A549 treated with AZD2906 at 1 μM for 4 hours (cell line): ENCODE measurements around the gene FUT3. TPM values are rescaled to one million over a fixed set of nuclear protein-coding genes. Genes with fewer than 3 reads are reported as not detected.

ENCODE experiments used
- total RNA-seq: library from RNA; stranded (reverse); fragments of 200-300 nt; extraction: Qiagen RNA extraction; gene quantifications from 5 replicates; pipeline ENCODE4 v1.2.3, GENCODE V29; 2022

Gene FUT3
- 0.08 to 0.12 TPM (median 0.11 TPM) in 3 of 5 replicates, not detected in the others for total RNA-seq

DNA sequence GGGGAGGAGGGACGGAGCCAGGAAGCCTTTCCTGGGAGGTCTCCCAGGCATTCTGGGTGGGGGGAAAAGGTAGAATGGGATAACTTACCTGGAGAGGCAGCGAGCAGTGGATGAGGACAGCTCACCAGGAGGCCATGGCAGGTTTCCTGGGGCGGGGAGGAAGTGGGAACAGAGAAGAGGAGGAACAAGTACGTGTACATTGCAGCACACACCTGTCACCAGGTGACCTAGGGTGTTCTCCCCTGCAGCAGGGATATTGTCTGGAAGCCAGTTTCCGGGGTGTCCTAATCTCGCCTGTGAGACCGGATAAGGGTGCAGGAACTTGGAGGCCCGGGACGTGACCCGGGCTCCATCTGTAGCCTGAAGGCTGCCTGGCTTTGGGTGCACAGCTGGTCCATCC is at the start of gene FUT3:
Gene FUT3 (minus strand): TSS at position 148 of the 400 bp plus-strand sequence.

DNA sequence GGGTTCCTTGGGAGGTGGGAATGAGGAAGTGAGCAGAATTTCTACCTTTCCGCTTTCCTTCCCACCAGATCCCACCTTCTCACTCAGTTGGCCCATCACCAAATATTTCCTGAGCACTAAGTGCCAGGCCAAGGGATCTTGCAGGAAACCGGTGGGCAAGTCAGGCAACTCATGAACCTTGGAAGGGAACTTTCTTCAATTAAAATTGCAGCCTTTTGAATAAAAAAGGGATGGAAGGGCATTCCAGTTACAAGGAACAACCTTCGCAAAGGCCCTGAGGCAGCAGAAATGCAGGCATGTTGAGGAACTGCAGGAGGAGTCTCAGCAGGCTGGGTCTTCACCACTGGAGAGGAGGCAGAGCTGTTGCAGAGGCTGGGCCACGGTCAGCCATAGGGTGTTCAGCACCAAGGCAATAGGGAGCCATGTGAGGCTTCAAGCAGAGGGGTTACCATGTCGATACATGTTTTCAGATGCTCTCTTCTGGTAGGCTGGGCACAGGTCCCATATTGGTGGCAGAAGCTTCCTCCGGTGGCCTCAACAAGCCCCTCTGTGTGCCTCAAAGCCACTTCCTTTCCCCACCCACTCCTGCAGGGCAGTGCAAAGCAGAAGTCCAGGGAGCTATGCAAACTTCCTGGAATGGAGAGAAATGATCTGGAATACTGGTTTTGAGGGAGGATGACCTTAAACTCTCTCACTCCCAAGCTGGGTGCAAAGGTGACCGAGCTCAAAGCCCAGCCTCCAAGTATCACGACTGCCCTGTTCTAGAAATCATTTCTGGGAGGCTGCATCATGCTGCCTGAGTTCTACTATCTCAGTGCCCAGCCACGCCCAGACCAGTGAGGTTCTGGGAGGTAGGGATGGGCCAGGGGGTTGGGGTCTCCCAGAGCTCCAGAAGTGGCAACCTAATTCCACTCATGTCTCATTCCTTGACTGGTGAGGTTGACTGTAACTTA is 11.9 kb downstream of the FUT3 start, which contains the start of gene FUT6:
Gene FUT6 (minus strand): TSS at position 638 of the 953 bp plus-strand sequence. CDS start 7,135 bp downstream, outside the sequence.

DNA sequence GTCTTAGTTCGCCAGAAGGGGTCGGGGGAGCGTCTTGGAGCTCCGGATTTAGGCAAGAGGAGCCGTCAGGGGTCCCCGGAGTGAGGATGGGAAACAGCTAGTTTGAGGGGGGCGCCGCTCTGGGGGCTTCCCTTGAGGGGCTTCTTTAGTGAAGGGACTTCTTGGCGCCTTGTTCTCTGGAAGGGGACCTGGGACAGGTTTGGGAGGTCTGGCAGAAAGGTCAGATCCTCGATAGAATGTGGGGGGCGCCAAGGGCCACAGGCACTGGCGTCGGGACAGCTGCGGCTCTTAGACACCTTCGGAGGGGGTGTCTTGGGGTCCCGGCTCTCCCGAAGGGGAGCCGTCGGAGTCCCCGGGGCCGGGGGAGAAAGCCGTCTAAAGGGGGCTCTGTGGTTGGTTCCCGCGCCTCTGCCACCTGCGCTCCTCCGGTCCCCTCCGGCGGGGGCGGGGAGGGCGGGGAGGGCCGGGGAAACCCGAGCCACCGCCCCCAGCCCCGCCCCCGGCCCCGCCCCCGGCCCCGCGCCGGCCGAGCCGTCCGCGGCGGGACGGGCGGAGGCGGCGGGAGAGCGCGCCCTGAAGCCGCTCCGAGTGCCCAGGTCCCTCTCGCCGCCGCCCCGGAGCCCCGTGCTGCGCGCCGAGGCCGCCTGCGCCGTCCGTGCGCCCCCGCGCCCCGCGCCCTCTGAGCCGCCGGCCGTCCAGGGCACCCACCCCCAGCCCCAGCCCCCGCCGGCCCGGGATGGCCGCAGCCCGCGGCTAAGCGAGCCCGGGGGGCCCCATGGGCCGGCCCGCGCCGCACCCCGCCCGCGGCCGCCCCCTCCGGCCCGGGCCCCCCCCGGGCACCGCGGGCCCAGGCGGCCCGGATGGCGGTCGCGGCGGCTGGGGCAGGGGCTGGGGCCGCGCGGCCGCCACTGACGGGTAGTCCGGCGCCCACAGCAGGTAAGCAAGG is 46.5 kb downstream of the FUT3 start, which contains the start of gene NRTN:
Gene NRTN (plus strand): TSS at position 552 of the 946 bp plus-strand sequence. CDS start 19,099 bp downstream, outside the sequence.

Other genes with a start within 250 kb of the FUT3 start
- 26.5 to 41.4 TPM (median 36.8 TPM) in 5 replicates for gene SAFB2, start 228.7 kb downstream of the FUT3 start, total RNA-seq
- 49.7 to 56.3 TPM (median 54.3 TPM) in 5 replicates for gene SAFB, start 228.4 kb downstream of the FUT3 start, total RNA-seq
- gene MICOS13, start 170.9 kb downstream of the FUT3 start, total RNA-seq = 48.1 to 75.8 TPM (median 69.1 TPM) in 5 replicates
- 3.5 to 5.2 TPM (median 4.3 TPM) in 5 replicates for gene HSD11B1L, start 170.4 kb downstream of the FUT3 start, total RNA-seq
- gene RPL36, start 161.2 kb downstream of the FUT3 start, total RNA-seq = 732 to 879 TPM (median 766 TPM) in 5 replicates
- 49.8 to 62.6 TPM (median 59.8 TPM) in 5 replicates for gene LONP1, start 131.3 kb downstream of the FUT3 start, total RNA-seq
- gene CATSPERD, start 130.8 kb downstream of the FUT3 start, total RNA-seq = not detected in 5 replicates
- gene PRR22, start 66.7 kb downstream of the FUT3 start, total RNA-seq = 1.2 to 3.4 TPM (median 2.3 TPM) in 5 replicates
- gene DUS3L, start 60.3 kb downstream of the FUT3 start, total RNA-seq = 26.9 to 31.9 TPM (median 28.5 TPM) in 5 replicates
- gene NRTN, start 46.4 kb downstream of the FUT3 start, total RNA-seq = 1.2 to 1.6 TPM (median 1.3 TPM) in 5 replicates
- gene FUT6, start 11.7 kb downstream of the FUT3 start, total RNA-seq = not detected in 5 replicates
- not detected in 5 replicates for gene FUT5, start 19.1 kb upstream of the FUT3 start, total RNA-seq
- gene NDUFA11, start 52.3 kb upstream of the FUT3 start, total RNA-seq = 206 to 313 TPM (median 291 TPM) in 5 replicates
- gene VMAC, start 53.4 kb upstream of the FUT3 start, total RNA-seq = 0.26 to 0.59 TPM (median 0.49 TPM) in 5 replicates
- 1.0 to 1.8 TPM (median 1.5 TPM) in 5 replicates for gene CAPS, start 62.8 kb upstream of the FUT3 start, total RNA-seq
- gene RANBP3, start 126.7 kb upstream of the FUT3 start, total RNA-seq = 38.2 to 45.0 TPM (median 41.3 TPM) in 5 replicates